PC-9 (cell line): Measurements from ENCODE around the gene SPEN.

ENCODE experiments used
- CTCF ChIP-seq: fragments of 200-600 bp; sonication (generic); conservative IDR thresholded peaks from 2 replicates; pipeline ENCODE4 v1.6.1; 2017; ENCODE audit warnings: mixed run types, antibody characterized with exemption, mild to moderate bottlenecking, moderate library complexity
- EZH2 ChIP-seq: fragments of 200-600 bp; sonication (generic); IDR thresholded peaks from 2 replicates; pipeline ENCODE4 v1.8.0; 2017; ENCODE audit warnings: antibody characterized with exemption, low read depth

- TF ChIP-seq CTCF: no peak
- no peak for TF ChIP-seq EZH2
These were observed 113.3 kb downstream of the SPEN start for GRCh38 chr1:15960808-15961207.
